Ishikawa (cell line): ENCODE data around the gene TESPA1.

ENCODE experiments used
- CEBPB ChIP-seq: IDR thresholded peaks from 2 replicates; pipeline ENCODE4 v1.6.1; 2012
- CREB1 ChIP-seq: IDR thresholded peaks from 2 replicates; pipeline ENCODE4 v1.6.1; 2012; ENCODE audit warnings: low read depth
- EGR1 ChIP-seq: IDR thresholded peaks from 2 replicates; pipeline ENCODE4 v1.6.1; 2012
- EP300 ChIP-seq: IDR thresholded peaks from 2 replicates; pipeline ENCODE4 v1.6.1; 2012; ENCODE audit warnings: borderline replicate concordance
- FOXM1 ChIP-seq: IDR thresholded peaks from 2 replicates; pipeline ENCODE4 v1.6.1; 2012; ENCODE audit warnings: low read depth, borderline replicate concordance
- MAX ChIP-seq: IDR thresholded peaks from 2 replicates; pipeline ENCODE4 v1.6.1; 2012
- NFIC ChIP-seq: IDR thresholded peaks from 2 replicates; pipeline ENCODE4 v1.6.1; 2012
- RAD21 ChIP-seq: IDR thresholded peaks from 2 replicates; pipeline ENCODE4 v1.6.1; 2012; ENCODE audit warnings: low read depth
- REST ChIP-seq: IDR thresholded peaks from 2 replicates; pipeline ENCODE4 v1.6.1; 2012; ENCODE audit warnings: low read depth, mild to moderate bottlenecking
- TAF1 ChIP-seq: IDR thresholded peaks from 2 replicates; pipeline ENCODE4 v1.6.1; 2012; ENCODE audit warnings: low read depth, mild to moderate bottlenecking
- TCF12 ChIP-seq: IDR thresholded peaks from 2 replicates; pipeline ENCODE4 v1.6.1; 2012; ENCODE audit warnings: low read depth
- TEAD4 ChIP-seq: IDR thresholded peaks from 2 replicates; pipeline ENCODE4 v1.6.1; 2012
- USF1 ChIP-seq: IDR thresholded peaks from 2 replicates; pipeline ENCODE4 v1.6.1; 2012
- YY1 ChIP-seq: IDR thresholded peaks from 2 replicates; pipeline ENCODE4 v1.6.1; 2012; ENCODE audit warnings: low read depth
- ZBTB7A ChIP-seq: IDR thresholded peaks from 2 replicates; pipeline ENCODE4 v1.6.1; 2012; ENCODE audit warnings: low read depth

Gene TESPA1

GRCh38 chr12:54975272-54975671, 9.3 kb downstream of the TESPA1 start:
- TF ChIP-seq TEAD4: no peak
- no peak for TF ChIP-seq NFIC
- TF ChIP-seq CEBPB: no peak
- TF ChIP-seq TCF12: no peak
- no peak for TF ChIP-seq MAX
- TF ChIP-seq YY1: no peak
- no peak for TF ChIP-seq CREB1
- no peak for TF ChIP-seq TAF1
- no peak for TF ChIP-seq FOXM1
- TF ChIP-seq EGR1: no peak
- TF ChIP-seq REST: no peak

- no peak for TF ChIP-seq TEAD4
- TF ChIP-seq NFIC: no peak
- TF ChIP-seq CEBPB: no peak
- no peak for TF ChIP-seq MAX
- TF ChIP-seq RAD21: no peak
- no peak for TF ChIP-seq FOXM1
- no peak for TF ChIP-seq CREB1
- no peak for TF ChIP-seq TCF12
- no peak for TF ChIP-seq YY1
- no peak for TF ChIP-seq REST
- TF ChIP-seq USF1: no peak
- TF ChIP-seq EP300: no peak
- TF ChIP-seq EGR1: no peak
- no peak for TF ChIP-seq TAF1
- no peak for TF ChIP-seq ZBTB7A
Observed at GRCh38 chr12:54974279-54974678, 10.3 kb downstream of the TESPA1 start.

- TF ChIP-seq USF1 (no peak), EP300 (no peak), NFIC (no peak), TAF1 (no peak), ZBTB7A (no peak), REST (no peak), CREB1 (no peak), EGR1 (no peak), YY1 (no peak), CEBPB (no peak), TEAD4 (no peak), FOXM1 (no peak), MAX (no peak)
Observed at GRCh38 chr12:54973556-54973955, 11.0 kb downstream of the TESPA1 start.

- TF ChIP-seq RAD21 (no peak), TCF12 (no peak), ZBTB7A (no peak), REST (no peak), TAF1 (no peak), NFIC (no peak), YY1 (no peak), EP300 (no peak), CEBPB (no peak), MAX (no peak), TEAD4 (no peak), USF1 (no peak), CREB1 (no peak), EGR1 (no peak), FOXM1 (no peak)
Observed at GRCh38 chr12:54970741-54971140, 13.8 kb downstream of the TESPA1 start.
